GM12878 (cell line): ENCODE measurements around the gene OOSP4B. TPM values are rescaled to one million over a fixed set of nuclear protein-coding genes. Genes with fewer than 3 reads are reported as not detected.
"Not testable (repeated sequence)": the region's sequence is repeated elsewhere in the genome, so short reads cannot be mapped to it uniquely, and the experiment has no call there.

Source experiments
- ATAC-seq: fragments of 200-7000 bp; cut with Tn5 transposase; 3 replicates; pipeline ENCODE4 v1.9.1; 2020; ENCODE audit warnings: mild to moderate bottlenecking, moderate library complexity
- BruUV-seq: library from RNA; stranded (reverse); fragments of 400-500 nt; replicated peaks from 2 replicates; lab custom pipeline; 2021; lab: Mats Ljungman, UMichigan
- CTCF ChIA-PET: fragments of 300-600 bp; sonication (Branson Sonifier 250); formaldehyde crosslinking; extraction: SDS; loops from one replicate; lab custom pipeline; 2021; ENCODE audit warnings: inconsistent platforms; lab: Yijun Ruan, JAX
- POLR2A ChIA-PET: fragments of 350-600 bp; formaldehyde crosslinking; extraction: SDS; loops from one replicate; lab custom pipeline; 2021; ENCODE audit warnings: inconsistent platforms; lab: Charles Lee
- RAD21 ChIA-PET: fragments of 300-600 bp; sonication (Branson Sonifier 250); formaldehyde crosslinking; loops from one replicate; lab custom pipeline; 2023; ENCODE audit warnings: antibody characterized with exemption; ENCODE audit not compliant: unreplicated experiment; lab: Charles Lee
- SMC1A ChIA-PET: fragments of 300-600 bp; sonication (Branson Sonifier 250); formaldehyde crosslinking; loops from one replicate; lab custom pipeline; 2023; ENCODE audit not compliant: unreplicated experiment, uncharacterized antibody; lab: Charles Lee
- DNase-seq: peaks from one replicate; pipeline ENCODE4 v3.0.0-alpha.2; 2011; ENCODE audit warnings: low read depth, low spot score
- FAIRE-seq: peaks from 3 replicates; lab custom pipeline; 2011; peaks lifted over from hg19 to GRCh38; lab: Jason Lieb, UNC
- H2AFZ ChIP-seq: 2 replicates; pipeline ENCODE4 v1.6.0; 2011; ENCODE audit warnings: low read depth, low read length, control low read depth; ENCODE audit not compliant: control insufficient read depth
- H3K27ac ChIP-seq: 2 replicates; pipeline ENCODE4 v1.5.1; 2011; ENCODE audit warnings: control low read depth; ENCODE audit not compliant: control insufficient read depth, insufficient read depth
- H3K27me3 ChIP-seq, 2 experiments: replicated peaks in 1 of 2; 2 replicates each; pipeline versions ENCODE4 v1.6.0 to v1.6.1; 2011; ENCODE audit warnings: low read length in 1 of 2; ENCODE audit not compliant: control insufficient read depth in 2 of 2, insufficient read depth in 2 of 2
- H3K36me3 ChIP-seq, 2 experiments: 2 replicates each; pipeline ENCODE4 v1.5.1; 2011; ENCODE audit warnings: low read length in 1 of 2; ENCODE audit not compliant: control insufficient read depth in 2 of 2, insufficient read depth in 2 of 2
- H3K4me1 ChIP-seq: 2 replicates; pipeline ENCODE4 v1.6.1; 2011; ENCODE audit warnings: mild to moderate bottlenecking, low read length, moderate library complexity, mixed read lengths; ENCODE audit not compliant: control insufficient read depth, insufficient read depth
- H3K4me2 ChIP-seq: 2 replicates; pipeline ENCODE4 v1.6.0; 2011; ENCODE audit warnings: control low read depth; ENCODE audit not compliant: control insufficient read depth, insufficient read depth
- H3K4me3 ChIP-seq: fragments of 200-600 bp; sonication (generic); 2 replicates; pipeline ENCODE4 v1.5.1; 2016
- H3K79me2 ChIP-seq: 2 replicates; pipeline ENCODE4 v1.6.0; 2011; ENCODE audit warnings: low read length; ENCODE audit not compliant: control insufficient read depth, insufficient read depth
- H3K9ac ChIP-seq: 2 replicates; pipeline ENCODE4 v1.8.0; 2011; ENCODE audit warnings: low read length, control low read depth, mixed read lengths; ENCODE audit not compliant: control insufficient read depth, insufficient read depth
- H3K9me3 ChIP-seq: replicated peaks from 3 replicates; pipeline ENCODE4 v1.5.1; 2011; ENCODE audit warnings: mild to moderate bottlenecking, low read length; ENCODE audit not compliant: control insufficient read depth, insufficient read depth
- H4K20me1 ChIP-seq: 2 replicates; pipeline ENCODE4 v1.6.0; 2011; ENCODE audit not compliant: control insufficient read depth, insufficient read depth
- KDM1A ChIP-seq: fragments of 200-600 bp; sonication (generic); IDR thresholded peaks from 2 replicates; pipeline ENCODE4 v1.6.1; 2016; ENCODE audit warnings: borderline replicate concordance
- SMARCA5 ChIP-seq: fragments of 450-650 bp; IDR thresholded peaks from 2 replicates; pipeline ENCODE4 v1.6.1; 2017; ENCODE audit warnings: mild to moderate bottlenecking
- ZNF217 ChIP-seq: fragments of 450-650 bp; IDR thresholded peaks from 2 replicates; pipeline ENCODE4 v1.6.1; 2017; ENCODE audit warnings: antibody characterized with exemption, mild to moderate bottlenecking
- WGBS: methylation state at CpG from one replicate; pipeline ENCODE4 v1.1.6; 2016; ENCODE audit warnings: low lambda C conversion rate; ENCODE audit not compliant: insufficient replicate concordance, insufficient coverage; ENCODE audit errors: missing lambda C conversion rate; 5-methylcytosine and 5-hydroxymethylcytosine counted together
- in situ Hi-C: fragments of 300-500 bp; cut with MboI; formaldehyde crosslinking; loops from 9 replicates; pipeline ENCODE4 v1.14.3; 2018; ENCODE audit warnings: mixed read lengths
- intact Hi-C: fragments of 100-400 bp; cut with micrococcal nuclease; formaldehyde crosslinking; loops from one replicate; pipeline ENCODE4 v1.14.2; 2022; ENCODE audit not compliant: unreplicated experiment
- polyA plus RNA-seq, 11 experiments: library from polyadenylated mRNA; depleted of rRNA in 4 of 11; unstranded in 6 of 11; stranded (reverse) in 5 of 11; fragments of >200 nt; fragmentation: Nextera tagmentation in 4 of 11; fragmentation: Illumina TruSeq in 1 of 11; extraction: Ambion mirVana in 4 of 11; extraction: Trizol in 1 of 11; gene quantifications; 1 replicate in 1 of 11; 2 replicates in 10 of 11; pipeline versions ENCODE4 v1.2.1 to v1.2.3, GENCODE V29; 2011 to 2016; ENCODE audit warnings: inconsistent platforms in 2 of 11, missing spikeins in 2 of 11, low read depth in 1 of 11
- total RNA-seq, 4 experiments: library from RNA; depleted of rRNA in 3 of 4; stranded (reverse); fragments of >200 nt in 3 of 4; fragmentation: Illumina TruSeq in 1 of 4; extraction: Trizol in 1 of 4; gene quantifications; 2 replicates each; pipeline versions ENCODE4 v1.2.1 to v1.2.3, GENCODE V29; 2013 to 2021
- TF ChIP-seq, protein P1 (sequence below): IDR thresholded peaks from 2 replicates; pipeline ENCODE4 v1.6.1; 2012; ENCODE audit warnings: improper control_type of control experiment, low read depth, low read length; ENCODE audit not compliant: insufficient replicate concordance
- TF ChIP-seq, protein P2 (sequence below): IDR thresholded peaks from 2 replicates; pipeline ENCODE4 v1.6.1; 2012; ENCODE audit warnings: low read depth, low read length, improper control_type of control experiment
- TF ChIP-seq, protein P3 (sequence below): fragments of 150-350 bp; IDR thresholded peaks from 2 replicates; pipeline ENCODE4 v1.6.1; 2014; ENCODE audit warnings: mild to moderate bottlenecking, low read depth, low read length

The OOSP4B gene
- total and polyA plus RNA-seq, 10 of the 15 experiments (the other 5 are each of a cell fraction or from before 2014, with no cell fraction given) = not detected

DNA sequence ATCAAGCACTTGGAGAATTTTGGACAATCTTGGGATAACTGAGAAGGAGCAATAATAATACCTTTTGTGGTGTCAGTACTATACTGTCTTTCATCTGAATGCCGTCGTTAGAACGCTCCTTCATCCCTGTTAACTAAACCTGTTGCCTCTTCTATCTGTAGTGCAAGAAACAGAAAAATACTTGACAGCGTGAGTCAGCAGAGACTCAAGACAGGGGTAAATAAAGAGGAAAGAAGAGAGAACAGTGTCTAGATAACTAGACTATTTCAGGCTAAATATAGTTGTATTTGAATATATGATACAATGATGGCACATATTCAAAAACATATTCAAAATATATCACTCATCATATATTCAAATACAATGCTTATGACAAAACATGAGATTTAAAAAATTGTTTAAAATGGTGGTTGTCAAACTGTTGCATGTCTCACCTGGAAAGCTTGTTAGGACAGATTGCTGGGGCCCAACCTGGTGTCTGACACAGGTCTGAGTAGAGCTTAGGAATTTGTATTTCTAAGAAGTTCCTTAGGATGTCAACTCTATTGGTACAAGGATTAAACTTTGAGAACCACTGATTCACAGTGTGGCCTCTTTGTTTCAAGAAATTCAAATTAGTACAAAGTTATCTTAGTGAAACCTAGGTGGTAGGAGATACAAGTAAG lies 35.7 kb upstream of the OOSP4B start (continued):
- TF ChIP-seq, protein P1, sequence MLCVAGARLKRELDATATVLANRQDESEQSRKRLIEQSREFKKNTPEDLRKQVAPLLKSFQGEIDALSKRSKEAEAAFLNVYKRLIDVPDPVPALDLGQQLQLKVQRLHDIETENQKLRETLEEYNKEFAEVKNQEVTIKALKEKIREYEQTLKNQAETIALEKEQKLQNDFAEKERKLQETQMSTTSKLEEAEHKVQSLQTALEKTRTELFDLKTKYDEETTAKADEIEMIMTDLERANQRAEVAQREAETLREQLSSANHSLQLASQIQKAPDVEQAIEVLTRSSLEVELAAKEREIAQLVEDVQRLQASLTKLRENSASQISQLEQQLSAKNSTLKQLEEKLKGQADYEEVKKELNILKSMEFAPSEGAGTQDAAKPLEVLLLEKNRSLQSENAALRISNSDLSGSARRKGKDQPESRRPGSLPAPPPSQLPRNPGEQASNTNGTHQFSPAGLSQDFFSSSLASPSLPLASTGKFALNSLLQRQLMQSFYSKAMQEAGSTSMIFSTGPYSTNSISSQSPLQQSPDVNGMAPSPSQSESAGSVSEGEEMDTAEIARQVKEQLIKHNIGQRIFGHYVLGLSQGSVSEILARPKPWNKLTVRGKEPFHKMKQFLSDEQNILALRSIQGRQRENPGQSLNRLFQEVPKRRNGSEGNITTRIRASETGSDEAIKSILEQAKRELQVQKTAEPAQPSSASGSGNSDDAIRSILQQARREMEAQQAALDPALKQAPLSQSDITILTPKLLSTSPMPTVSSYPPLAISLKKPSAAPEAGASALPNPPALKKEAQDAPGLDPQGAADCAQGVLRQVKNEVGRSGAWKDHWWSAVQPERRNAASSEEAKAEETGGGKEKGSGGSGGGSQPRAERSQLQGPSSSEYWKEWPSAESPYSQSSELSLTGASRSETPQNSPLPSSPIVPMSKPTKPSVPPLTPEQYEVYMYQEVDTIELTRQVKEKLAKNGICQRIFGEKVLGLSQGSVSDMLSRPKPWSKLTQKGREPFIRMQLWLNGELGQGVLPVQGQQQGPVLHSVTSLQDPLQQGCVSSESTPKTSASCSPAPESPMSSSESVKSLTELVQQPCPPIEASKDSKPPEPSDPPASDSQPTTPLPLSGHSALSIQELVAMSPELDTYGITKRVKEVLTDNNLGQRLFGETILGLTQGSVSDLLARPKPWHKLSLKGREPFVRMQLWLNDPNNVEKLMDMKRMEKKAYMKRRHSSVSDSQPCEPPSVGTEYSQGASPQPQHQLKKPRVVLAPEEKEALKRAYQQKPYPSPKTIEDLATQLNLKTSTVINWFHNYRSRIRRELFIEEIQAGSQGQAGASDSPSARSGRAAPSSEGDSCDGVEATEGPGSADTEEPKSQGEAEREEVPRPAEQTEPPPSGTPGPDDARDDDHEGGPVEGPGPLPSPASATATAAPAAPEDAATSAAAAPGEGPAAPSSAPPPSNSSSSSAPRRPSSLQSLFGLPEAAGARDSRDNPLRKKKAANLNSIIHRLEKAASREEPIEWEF = no peak
- no peak for TF ChIP-seq KDM1A
- TF ChIP-seq, protein P2, sequence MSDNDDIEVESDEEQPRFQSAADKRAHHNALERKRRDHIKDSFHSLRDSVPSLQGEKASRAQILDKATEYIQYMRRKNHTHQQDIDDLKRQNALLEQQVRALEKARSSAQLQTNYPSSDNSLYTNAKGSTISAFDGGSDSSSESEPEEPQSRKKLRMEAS = no peak
- no peak for TF ChIP-seq ZNF217
- TF ChIP-seq, protein P3, sequence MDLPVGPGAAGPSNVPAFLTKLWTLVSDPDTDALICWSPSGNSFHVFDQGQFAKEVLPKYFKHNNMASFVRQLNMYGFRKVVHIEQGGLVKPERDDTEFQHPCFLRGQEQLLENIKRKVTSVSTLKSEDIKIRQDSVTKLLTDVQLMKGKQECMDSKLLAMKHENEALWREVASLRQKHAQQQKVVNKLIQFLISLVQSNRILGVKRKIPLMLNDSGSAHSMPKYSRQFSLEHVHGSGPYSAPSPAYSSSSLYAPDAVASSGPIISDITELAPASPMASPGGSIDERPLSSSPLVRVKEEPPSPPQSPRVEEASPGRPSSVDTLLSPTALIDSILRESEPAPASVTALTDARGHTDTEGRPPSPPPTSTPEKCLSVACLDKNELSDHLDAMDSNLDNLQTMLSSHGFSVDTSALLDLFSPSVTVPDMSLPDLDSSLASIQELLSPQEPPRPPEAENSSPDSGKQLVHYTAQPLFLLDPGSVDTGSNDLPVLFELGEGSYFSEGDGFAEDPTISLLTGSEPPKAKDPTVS = no peak
- no peak for TF ChIP-seq SMARCA5
- TF ChIP-seq, all 136 proteins: peak for 0

DNA sequence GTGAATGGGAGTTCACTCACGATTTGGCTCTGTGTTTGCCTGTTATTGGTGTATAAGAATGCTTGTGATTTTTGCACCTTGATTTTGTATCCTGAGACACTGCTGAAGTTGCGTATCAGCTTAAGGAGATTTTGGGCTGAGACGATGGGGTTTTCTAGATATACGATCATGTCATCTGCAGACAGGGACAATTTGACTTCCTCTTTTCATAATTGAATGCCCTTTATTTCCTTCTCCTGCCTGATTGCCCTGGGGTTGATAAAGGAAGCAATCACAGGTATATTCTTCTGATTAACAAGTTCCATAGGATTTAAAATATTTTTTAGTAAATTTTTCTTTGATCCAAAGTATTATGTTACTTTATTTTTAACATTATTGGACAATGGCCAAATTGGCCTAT lies 34.9 kb upstream of the OOSP4B start:
- POLR2A ChIA-PET, ATAC-seq, H3K9ac ChIP-seq, H3K4me3 ChIP-seq, BruUV-seq, H3K9me3 ChIP-seq, CTCF ChIA-PET, SMC1A ChIA-PET, H3K36me3 ChIP-seq, H3K27me3 ChIP-seq, in situ Hi-C loops, H3K4me2 ChIP-seq, H4K20me1 ChIP-seq, H3K27ac ChIP-seq, H3K79me2 ChIP-seq, DNase-seq, RAD21 ChIA-PET, H2AFZ ChIP-seq, FAIRE-seq, H3K4me1 ChIP-seq: not testable (repeated sequence)
- intact Hi-C loops = loop anchor here (10.0 kb wide), 1 partner anchor 273 kb away; no protein-coding TSS in a partner anchor
- WGBS = 22% methylated on average over 4 of the region's 4 CpGs
